Measurements from ENCODE around the gene RPL27.

RPL27 gene

GRCh38 chr17:43044024-43044423 lies 45.8 kb downstream of the RPL27 start:
- no peak for TF ChIP-seq TAF1 (IDR thresholded peaks at IDR 0.05; ENCODE audit: borderline replicate concordance, insufficient read depth, low read length)
- no peak for TF ChIP-seq SIN3A (IDR thresholded peaks at IDR 0.05; ENCODE audit: borderline replicate concordance, insufficient read depth, low read length)
- TF ChIP-seq POLR2AphosphoS5 (IDR thresholded peaks at IDR 0.05; ENCODE audit: low read depth, low read length): no peak
- no peak for TF ChIP-seq FOXP2 (optimal IDR thresholded peaks at IDR 0.05; ENCODE audit: borderline replicate concordance, extremely low read depth, extremely low read length, insufficient read depth)
- TF ChIP-seq REST (IDR thresholded peaks at IDR 0.05; ENCODE audit: insufficient read depth in 1 of 2, low read depth in 2 of 2, low read length in 2 of 2): no peak

DNA sequence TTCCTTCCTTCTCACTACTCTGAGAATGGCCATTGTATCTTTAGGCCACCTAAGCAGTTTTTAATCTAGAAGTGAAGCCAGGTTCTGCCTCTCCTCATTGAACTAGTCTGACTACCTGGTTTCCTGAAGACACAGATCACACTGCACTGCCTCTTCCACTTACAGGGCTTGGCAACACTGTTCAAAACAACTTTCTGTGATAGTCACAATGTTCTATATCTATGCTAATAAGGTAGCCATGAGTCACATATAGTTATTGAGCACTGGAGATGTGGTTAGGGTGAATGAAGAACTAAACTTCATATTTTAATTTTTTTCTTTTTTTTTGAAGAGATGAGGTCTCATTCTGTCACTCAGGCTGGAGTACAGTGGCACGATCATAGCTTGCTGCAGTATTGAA lies 53.8 kb downstream of the RPL27 start:
- TF ChIP-seq REST (IDR thresholded peaks at IDR 0.05; ENCODE audit: insufficient read depth in 1 of 2, low read depth in 2 of 2, low read length in 2 of 2): no peak
- TF ChIP-seq TAF1 (IDR thresholded peaks at IDR 0.05; ENCODE audit: borderline replicate concordance, insufficient read depth, low read length): no peak
- no peak for TF ChIP-seq SIN3A (IDR thresholded peaks at IDR 0.05; ENCODE audit: borderline replicate concordance, insufficient read depth, low read length)
- TF ChIP-seq POLR2AphosphoS5 (IDR thresholded peaks at IDR 0.05; ENCODE audit: low read depth, low read length): no peak
- no peak for TF ChIP-seq FOXP2 (optimal IDR thresholded peaks at IDR 0.05; ENCODE audit: borderline replicate concordance, extremely low read depth, extremely low read length, insufficient read depth)

Data from PFSK-1 (cell line).